IgD-negative memory B cell (primary cell): ENCODE results near the gene IGSF21. TPM values are rescaled to one million over a fixed set of nuclear protein-coding genes. Genes with fewer than 3 reads are reported as not detected.

Source experiments
- H3K27ac Mint-ChIP-seq, 3 donors: one replicate each; pipeline ENCODE4 v1.8.0; 2020 to 2022; ENCODE audit warnings: mild to moderate bottlenecking in 3 of 3, mixed read lengths in 3 of 3, moderate library complexity in 1 of 3
- H3K27me3 Mint-ChIP-seq: one replicate; pipeline ENCODE4 v1.8.0; 2021; ENCODE audit warnings: mixed read lengths
- H3K36me3 Mint-ChIP-seq: one replicate; pipeline ENCODE4 v1.8.0; 2020; ENCODE audit warnings: mild to moderate bottlenecking, mixed read lengths
- H3K4me1 Mint-ChIP-seq, 3 donors: one replicate each; pipeline ENCODE4 v1.8.0; 2020 to 2022; ENCODE audit warnings: mixed read lengths in 3 of 3, mild to moderate bottlenecking in 1 of 3
- H3K4me3 Mint-ChIP-seq, 4 donors: one replicate each; pipeline ENCODE4 v1.8.0; 2020 to 2022; ENCODE audit warnings: mild to moderate bottlenecking in 4 of 4, mixed read lengths in 4 of 4, moderate library complexity in 3 of 4
- H3K9me3 Mint-ChIP-seq, 3 donors: one replicate each; pipeline ENCODE4 v1.8.0; 2020 to 2021; ENCODE audit warnings: mixed read lengths in 3 of 3, mild to moderate bottlenecking in 1 of 3
- polyA plus RNA-seq: library from polyadenylated mRNA; unstranded; fragments of 300-500 nt; fragmentation: Illumina TruSeq; gene quantifications from one replicate; pipeline ENCODE4 v1.2.3, GENCODE V29; 2021

The IGSF21 gene
- polyA plus RNA-seq, 1 donor from 2014 or later: not detected

DNA sequence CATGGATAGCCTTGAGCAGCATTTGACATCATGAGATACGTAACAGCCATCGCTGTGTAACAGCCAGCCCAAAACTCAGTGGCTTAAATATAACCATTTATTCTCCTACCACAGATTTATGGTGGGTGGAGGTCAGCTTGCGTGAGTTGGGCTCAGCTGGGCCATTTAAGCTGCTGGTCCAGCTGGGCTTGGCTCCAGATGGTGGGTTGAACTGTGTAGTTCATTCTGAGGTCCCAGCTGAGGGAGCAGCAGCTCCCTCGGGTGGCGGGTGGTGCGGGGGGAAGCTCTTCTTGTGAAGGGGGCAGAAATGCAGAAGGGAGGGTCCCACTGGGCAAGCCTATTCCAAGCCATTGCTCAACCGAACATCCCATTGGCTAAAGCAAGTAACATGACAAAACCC lies 75.9 kb downstream of the IGSF21 start:
- no peaks in the 10 kb centered on the region for H3K36me3 Mint-ChIP-seq
- no peak overlapping the region for H3K27ac Mint-ChIP-seq
- H3K4me3 Mint-ChIP-seq: no peak overlapping the region
- H3K9me3 Mint-ChIP-seq: no peaks in the 10 kb centered on the region
- no peaks in the 10 kb centered on the region for H3K4me1 Mint-ChIP-seq
- H3K27me3 Mint-ChIP-seq: peaks cover 9% of the 10 kb centered on the region

GRCh38 chr1:18187054-18187453 lies 79.5 kb downstream of the IGSF21 start:
- no peaks in the 10 kb centered on the region for H3K9me3 Mint-ChIP-seq
- no peak overlapping the region for H3K27ac Mint-ChIP-seq
- H3K27me3 Mint-ChIP-seq: peaks cover 15% of the 10 kb centered on the region
- H3K36me3 Mint-ChIP-seq: no peaks in the 10 kb centered on the region
- no peaks in the 10 kb centered on the region for H3K4me1 Mint-ChIP-seq
- H3K4me3 Mint-ChIP-seq: no peak overlapping the region

- no peaks in the 10 kb centered on the region for H3K36me3 Mint-ChIP-seq
- no peaks in the 10 kb centered on the region for H3K9me3 Mint-ChIP-seq
- H3K4me1 Mint-ChIP-seq: no peaks in the 10 kb centered on the region
- peaks cover 13% of the 10 kb centered on the region for H3K27me3 Mint-ChIP-seq
- no peak overlapping the region for H3K27ac Mint-ChIP-seq
- H3K4me3 Mint-ChIP-seq: no peak overlapping the region
Observed at GRCh38 chr1:18188820-18189517, 81.4 kb downstream of the IGSF21 start.

DNA sequence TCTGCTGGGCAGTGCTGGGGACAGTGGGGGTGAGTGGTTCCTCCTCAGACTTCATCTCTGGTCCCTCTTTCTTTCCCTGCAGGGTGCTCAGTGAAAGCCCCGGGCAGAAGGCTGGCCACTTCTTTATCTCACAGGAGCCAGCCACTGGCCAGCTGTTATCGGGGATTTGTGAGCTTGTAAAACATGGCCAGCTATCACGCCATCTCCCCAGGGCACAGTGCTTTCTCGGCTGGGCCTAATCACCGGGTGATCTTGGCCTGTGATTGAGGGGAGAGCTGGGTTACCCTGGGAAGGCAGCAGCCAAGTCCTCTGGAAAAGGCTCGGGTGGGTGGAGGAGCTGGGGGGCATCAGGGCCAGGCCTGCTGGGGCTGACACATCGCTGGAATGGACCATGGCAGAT lies 83.0 kb downstream of the IGSF21 start:
- no peak overlapping the region for H3K4me3 Mint-ChIP-seq
- no peak overlapping the region for H3K27ac Mint-ChIP-seq
- peaks cover 0 to 2% (median 0%) of the 10 kb centered on the region in 3 donors for H3K4me1 Mint-ChIP-seq
- H3K36me3 Mint-ChIP-seq: no peaks in the 10 kb centered on the region
- H3K9me3 Mint-ChIP-seq: no peaks in the 10 kb centered on the region
- peaks cover 14% of the 10 kb centered on the region for H3K27me3 Mint-ChIP-seq

DNA sequence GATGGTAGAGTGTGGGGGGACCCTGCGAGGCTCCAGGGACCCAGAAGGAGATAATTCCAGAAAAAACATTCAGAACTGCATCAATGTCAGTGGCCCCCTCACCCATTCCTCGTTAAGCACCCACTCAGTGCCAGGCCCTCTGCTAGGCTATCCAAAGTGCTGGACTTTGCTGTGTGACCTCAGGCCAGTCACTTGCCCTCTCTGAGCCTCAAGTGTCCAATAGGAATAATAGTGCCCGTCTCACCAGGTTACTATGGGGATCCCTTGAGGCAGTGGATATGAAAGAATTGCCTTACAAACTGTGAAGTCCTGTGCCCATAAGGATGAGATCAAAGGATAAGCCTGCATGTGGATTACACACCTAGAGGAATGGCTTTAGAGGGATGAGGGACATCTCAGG lies 83.4 kb downstream of the IGSF21 start:
- Mint-ChIP-seq H3K36me3 (no peaks in the 10 kb centered on the region), H3K9me3 (peaks cover 0 to 2% (median 0%) of the 10 kb centered on the region in 3 donors), H3K27me3 (peaks cover 16% of the 10 kb centered on the region), H3K27ac (no peak overlapping the region), H3K4me3 (no peak overlapping the region), H3K4me1 (peaks cover 0 to 2% (median 0%) of the 10 kb centered on the region in 3 donors)

GRCh38 chr1:18191481-18192155 lies 84.0 kb downstream of the IGSF21 start:
- Mint-ChIP-seq H3K27ac (no peak overlapping the region), H3K4me1 (peaks cover 0 to 2% (median 0%) of the 10 kb centered on the region in 3 donors), H3K36me3 (no peaks in the 10 kb centered on the region), H3K9me3 (peaks cover 0 to 2% (median 0%) of the 10 kb centered on the region in 3 donors), H3K27me3 (peaks cover 18% of the 10 kb centered on the region), H3K4me3 (no peak overlapping the region)

DNA sequence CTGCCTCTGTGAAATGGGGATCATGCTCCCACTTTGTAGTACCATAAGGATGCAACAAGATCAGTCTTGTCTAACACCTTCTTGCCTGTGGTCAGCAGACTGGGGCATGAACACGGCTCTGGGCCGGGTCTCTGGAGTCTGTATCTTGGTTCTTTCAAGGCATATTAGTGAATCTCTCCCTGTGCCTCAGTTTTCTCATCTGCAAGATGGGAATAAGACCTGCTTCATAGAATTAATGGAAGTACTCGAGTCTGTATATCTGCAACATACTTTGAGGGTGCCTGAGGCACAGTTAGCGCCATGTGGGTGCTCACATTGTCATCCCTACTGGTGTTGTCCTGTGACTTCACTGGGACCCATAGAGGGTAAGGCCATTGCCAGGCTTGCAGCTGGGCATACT lies 84.6 kb downstream of the IGSF21 start:
- no peaks in the 10 kb centered on the region for H3K36me3 Mint-ChIP-seq
- no peak overlapping the region for H3K27ac Mint-ChIP-seq
- peaks cover 0 to 2% (median 0%) of the 10 kb centered on the region in 3 donors for H3K9me3 Mint-ChIP-seq
- peaks cover 18% of the 10 kb centered on the region for H3K27me3 Mint-ChIP-seq
- no peak overlapping the region for H3K4me3 Mint-ChIP-seq
- H3K4me1 Mint-ChIP-seq: peaks cover 0 to 2% (median 0%) of the 10 kb centered on the region in 3 donors

DNA sequence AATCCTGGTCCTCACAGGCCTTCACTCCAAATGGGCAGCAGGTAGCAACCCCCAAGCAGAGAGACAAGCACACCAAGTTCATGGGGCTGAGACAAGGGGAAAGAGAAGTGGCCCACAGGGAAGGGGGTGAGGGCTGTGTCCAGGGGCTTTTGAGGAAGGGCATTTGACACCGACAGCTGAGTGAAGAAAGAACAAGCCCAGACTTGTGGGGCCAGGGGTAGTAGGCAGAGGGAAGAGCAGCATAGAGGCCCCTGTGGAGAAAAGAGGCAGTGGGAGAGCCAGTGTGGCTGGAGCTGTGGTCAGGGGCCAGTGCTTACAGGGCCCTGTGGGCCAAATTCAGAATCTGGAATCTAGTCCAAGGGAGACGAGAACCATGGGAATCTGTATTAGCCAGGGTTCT lies 85.4 kb downstream of the IGSF21 start:
- Mint-ChIP-seq H3K36me3 (no peaks in the 10 kb centered on the region), H3K4me1 (peaks cover 0 to 2% (median 0%) of the 10 kb centered on the region in 3 donors), H3K27me3 (peaks cover 18% of the 10 kb centered on the region), H3K27ac (no peak overlapping the region), H3K9me3 (peaks cover 0 to 2% (median 0%) of the 10 kb centered on the region in 3 donors), H3K4me3 (no peak overlapping the region)

- Mint-ChIP-seq H3K27ac (no peak overlapping the region), H3K4me3 (no peak overlapping the region), H3K9me3 (peaks cover 0 to 2% (median 0%) of the 10 kb centered on the region in 3 donors), H3K27me3 (peaks cover 26% of the 10 kb centered on the region), H3K36me3 (peaks cover 1% of the 10 kb centered on the region), H3K4me1 (peaks cover 0 to 2% (median 0%) of the 10 kb centered on the region in 3 donors)
Observed at GRCh38 chr1:18197299-18197698, 89.7 kb downstream of the IGSF21 start.

GRCh38 chr1:18198260-18198659 lies 90.7 kb downstream of the IGSF21 start:
- Mint-ChIP-seq H3K36me3 (peaks cover 1% of the 10 kb centered on the region), H3K4me1 (peaks cover 0 to 2% (median 0%) of the 10 kb centered on the region in 3 donors), H3K27me3 (peaks cover 23% of the 10 kb centered on the region)

GRCh38 chr1:18199462-18199861 lies 91.9 kb downstream of the IGSF21 start:
- H3K9me3 Mint-ChIP-seq: peaks cover 0 to 2% (median 0%) of the 10 kb centered on the region in 3 donors
- no peak overlapping the region for H3K4me3 Mint-ChIP-seq
- peaks cover 21% of the 10 kb centered on the region for H3K27me3 Mint-ChIP-seq
- peaks cover 1% of the 10 kb centered on the region for H3K36me3 Mint-ChIP-seq
- no peak overlapping the region for H3K27ac Mint-ChIP-seq
- H3K4me1 Mint-ChIP-seq: peaks cover 0 to 2% (median 2%) of the 10 kb centered on the region in 3 donors

More at GRCh38 chr1:18198260-18198659, 90.7 kb downstream of the IGSF21 start:
- no peak overlapping the region for H3K4me3 Mint-ChIP-seq
- H3K9me3 Mint-ChIP-seq: peaks cover 0 to 2% (median 0%) of the 10 kb centered on the region in 3 donors
- H3K27ac Mint-ChIP-seq: no peak overlapping the region

GRCh38 chr1:18200136-18200717 lies 92.6 kb downstream of the IGSF21 start:
- Mint-ChIP-seq H3K27me3 (peaks cover 21% of the 10 kb centered on the region), H3K9me3 (peaks cover 0 to 2% (median 0%) of the 10 kb centered on the region in 3 donors), H3K4me3 (no peak overlapping the region), H3K4me1 (peaks cover 0 to 2% (median 0%) of the 10 kb centered on the region in 3 donors), H3K36me3 (peaks cover 1% of the 10 kb centered on the region), H3K27ac (no peak overlapping the region)

GRCh38 chr1:18200918-18201317 lies 93.3 kb downstream of the IGSF21 start:
- Mint-ChIP-seq H3K36me3 (peaks cover 1% of the 10 kb centered on the region), H3K4me3 (no peak overlapping the region), H3K27me3 (peaks cover 19% of the 10 kb centered on the region), H3K4me1 (peaks cover 0 to 2% (median 0%) of the 10 kb centered on the region in 3 donors), H3K9me3 (peaks cover 0 to 3% (median 1%) of the 10 kb centered on the region in 3 donors), H3K27ac (no peak overlapping the region)

GRCh38 chr1:18201997-18202719 lies 94.6 kb downstream of the IGSF21 start:
- Mint-ChIP-seq H3K4me1 (peaks cover 0 to 2% (median 0%) of the 10 kb centered on the region in 3 donors), H3K36me3 (peaks cover 1% of the 10 kb centered on the region), H3K9me3 (peaks cover 0 to 15% (median 1%) of the 10 kb centered on the region in 3 donors), H3K27ac (no peak overlapping the region), H3K27me3 (peaks cover 17% of the 10 kb centered on the region), H3K4me3 (no peak overlapping the region)

DNA sequence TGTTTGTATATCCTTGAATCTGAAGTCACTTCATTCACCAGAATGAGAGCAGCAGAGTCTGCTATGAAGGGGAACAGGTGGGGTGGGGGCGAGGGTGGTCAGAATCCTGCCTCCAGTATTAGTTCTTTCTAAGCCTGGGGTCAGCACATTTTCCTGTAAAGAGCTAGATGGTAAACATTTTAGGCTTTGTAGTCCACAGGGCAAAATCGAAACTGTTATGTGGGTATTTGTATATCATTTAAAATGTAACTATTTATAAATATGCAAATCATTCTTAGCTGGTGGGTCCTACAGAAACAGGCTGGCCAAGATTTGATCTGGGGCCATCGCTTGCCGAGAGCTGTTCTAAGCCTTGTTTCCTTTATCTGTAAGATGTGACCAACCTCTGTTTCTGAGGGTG lies 96.0 kb downstream of the IGSF21 start:
- H3K9me3 Mint-ChIP-seq: peaks cover 0 to 17% (median 2%) of the 10 kb centered on the region in 3 donors
- peaks cover 17% of the 10 kb centered on the region for H3K27me3 Mint-ChIP-seq
- H3K27ac Mint-ChIP-seq: no peak overlapping the region
- H3K4me1 Mint-ChIP-seq: peaks cover 0 to 2% (median 0%) of the 10 kb centered on the region in 3 donors
- peaks cover 1% of the 10 kb centered on the region for H3K36me3 Mint-ChIP-seq
- H3K4me3 Mint-ChIP-seq: no peak overlapping the region
